PC-9 (cell line): ENCODE data around the gene NAGPA.

ENCODE experiments used
- EZH2 ChIP-seq: fragments of 200-600 bp; sonication (generic); IDR thresholded peaks from 2 replicates; pipeline ENCODE4 v1.8.0; 2017; ENCODE audit warnings: antibody characterized with exemption, low read depth
- TF ChIP-seq, protein P1 (sequence below): fragments of 200-600 bp; sonication (generic); conservative IDR thresholded peaks from 2 replicates; pipeline ENCODE4 v1.6.1; 2017; ENCODE audit warnings: mixed run types, antibody characterized with exemption, mild to moderate bottlenecking, moderate library complexity

DNA sequence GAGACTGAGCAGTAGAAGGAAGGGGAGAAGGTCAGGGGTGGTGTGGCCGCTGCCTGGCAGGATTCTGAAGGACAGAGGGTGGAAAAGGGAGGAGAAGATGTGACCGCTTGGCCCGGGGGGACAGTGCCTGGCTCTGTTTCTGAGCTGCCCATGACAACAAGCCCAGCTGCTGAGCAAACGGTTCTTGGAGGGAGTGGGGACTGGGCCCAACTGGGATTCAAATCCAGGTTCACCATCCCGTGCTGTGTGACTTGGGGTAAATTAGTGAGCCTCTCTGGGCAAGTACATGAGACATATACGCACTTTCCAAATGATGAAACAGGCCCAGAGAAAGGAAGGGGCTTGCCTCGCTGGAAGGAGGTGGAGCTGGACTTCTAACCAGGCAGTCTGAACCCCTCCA is 52.3 kb downstream of the NAGPA start:
- TF ChIP-seq, protein P1, sequence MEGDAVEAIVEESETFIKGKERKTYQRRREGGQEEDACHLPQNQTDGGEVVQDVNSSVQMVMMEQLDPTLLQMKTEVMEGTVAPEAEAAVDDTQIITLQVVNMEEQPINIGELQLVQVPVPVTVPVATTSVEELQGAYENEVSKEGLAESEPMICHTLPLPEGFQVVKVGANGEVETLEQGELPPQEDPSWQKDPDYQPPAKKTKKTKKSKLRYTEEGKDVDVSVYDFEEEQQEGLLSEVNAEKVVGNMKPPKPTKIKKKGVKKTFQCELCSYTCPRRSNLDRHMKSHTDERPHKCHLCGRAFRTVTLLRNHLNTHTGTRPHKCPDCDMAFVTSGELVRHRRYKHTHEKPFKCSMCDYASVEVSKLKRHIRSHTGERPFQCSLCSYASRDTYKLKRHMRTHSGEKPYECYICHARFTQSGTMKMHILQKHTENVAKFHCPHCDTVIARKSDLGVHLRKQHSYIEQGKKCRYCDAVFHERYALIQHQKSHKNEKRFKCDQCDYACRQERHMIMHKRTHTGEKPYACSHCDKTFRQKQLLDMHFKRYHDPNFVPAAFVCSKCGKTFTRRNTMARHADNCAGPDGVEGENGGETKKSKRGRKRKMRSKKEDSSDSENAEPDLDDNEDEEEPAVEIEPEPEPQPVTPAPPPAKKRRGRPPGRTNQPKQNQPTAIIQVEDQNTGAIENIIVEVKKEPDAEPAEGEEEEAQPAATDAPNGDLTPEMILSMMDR = no peak
- no peak for TF ChIP-seq EZH2
